B cell (primary cell): ENCODE results near the gene ABI3BP. TPM values are rescaled to one million over a fixed set of nuclear protein-coding genes. Genes with fewer than 3 reads are reported as not detected.

Source experiments
- ATAC-seq: fragments of 200-7000 bp; cut with Tn5 transposase; one replicate; pipeline ENCODE4 v1.10.0; 2021; ENCODE audit warnings: low read depth, mild to moderate bottlenecking, moderate number of reproducible peaks, moderate library complexity
- CTCF ChIA-PET: fragments of 350-600 bp; sonication (Branson Sonifier 250); formaldehyde crosslinking; loops from one replicate; lab custom pipeline; 2021; ENCODE audit warnings: antibody characterized with exemption, inconsistent platforms; lab: Charles Lee
- POLR2A ChIA-PET: fragments of 350-600 bp; sonication (Branson Sonifier 250); formaldehyde crosslinking; loops from one replicate; lab custom pipeline; 2021; ENCODE audit warnings: antibody characterized with exemption; lab: Charles Lee
- DNase-seq: peaks from one replicate; pipeline ENCODE4 v3.0.0; 2013
- H2AFZ ChIP-seq: 2 replicates; pipeline ENCODE4 v1.6.1; 2012; ENCODE audit warnings: mild to moderate bottlenecking, low read depth, low read length; ENCODE audit not compliant: insufficient read depth, poor library complexity, severe bottlenecking
- H3K27ac ChIP-seq, 2 donors: 1 replicate in 1 of 2; 2 replicates in 1 of 2; pipeline ENCODE4 v1.5.1; 2012 to 2013; ENCODE audit warnings: low read length in 2 of 2, mild to moderate bottlenecking in 2 of 2, moderate library complexity in 1 of 2
- H3K27me3 ChIP-seq, 4 experiments: fragments of 200-600 bp in 1 of 4; sonication (generic) in 1 of 4; replicated peaks in 1 of 4; 1 replicate in 2 of 4; 2 replicates in 2 of 4; pipeline versions ENCODE4 v1.6.1 to v1.7.0; 2013 to 2016; ENCODE audit warnings: low read length in 3 of 4, mild to moderate bottlenecking in 2 of 4, mixed read lengths in 1 of 4, moderate library complexity in 1 of 4; ENCODE audit not compliant: insufficient read depth in 4 of 4, control insufficient read depth in 3 of 4; ENCODE audit errors: control extremely low read depth in 1 of 4
- H3K36me3 ChIP-seq, 2 experiments: replicated peaks in 1 of 2; 1 replicate in 1 of 2; 2 replicates in 1 of 2; pipeline versions ENCODE4 v1.6.1 to v1.7.1; 2013; ENCODE audit warnings: low read length in 1 of 2; ENCODE audit not compliant: insufficient read depth in 2 of 2, control insufficient read depth in 1 of 2; ENCODE audit errors: control extremely low read depth in 1 of 2, extremely low read depth in 1 of 2
- H3K4me1 ChIP-seq, 2 donors: fragments of 200-600 bp in 1 of 2; sonication (generic) in 1 of 2; 1 replicate in 1 of 2; 2 replicates in 1 of 2; pipeline versions ENCODE4 v1.5.1 to v1.6.1; 2013 to 2017; ENCODE audit warnings: low read length in 2 of 2; ENCODE audit not compliant: control insufficient read depth in 2 of 2, insufficient read depth in 2 of 2
- H3K4me2 ChIP-seq: replicated peaks from 2 replicates; pipeline ENCODE3; 2012; ENCODE audit warnings: mild to moderate bottlenecking, low read depth, low read length; ENCODE audit not compliant: poor library complexity, severe bottlenecking
- H3K4me3 ChIP-seq, 5 experiments: fragments of 200-600 bp in 1 of 5; sonication (generic) in 1 of 5; 1 replicate in 3 of 5; 2 replicates in 2 of 5; pipeline versions ENCODE4 v1.5.1 to v1.7.0; 2011 to 2016; ENCODE audit warnings: low read length in 4 of 5, mild to moderate bottlenecking in 4 of 5, low read depth in 2 of 5, control low read depth in 1 of 5, moderate library complexity in 1 of 5; ENCODE audit not compliant: insufficient read depth in 1 of 5; ENCODE audit errors: control extremely low read depth in 1 of 5, extremely low read depth in 1 of 5
- H3K79me2 ChIP-seq: fragments of 200-600 bp; sonication (generic); one replicate; pipeline ENCODE4 v1.6.0; 2016; ENCODE audit warnings: low read length; ENCODE audit not compliant: control insufficient read depth, insufficient read depth
- H3K9ac ChIP-seq: fragments of 200-600 bp; sonication (generic); 2 replicates; pipeline ENCODE4 v1.6.1; 2017; ENCODE audit warnings: mild to moderate bottlenecking, low read length, moderate library complexity
- H3K9me3 ChIP-seq, 3 donors: one replicate each; pipeline versions ENCODE4 v1.6.1 to v1.7.1; 2013; ENCODE audit warnings: low read length in 2 of 3; ENCODE audit not compliant: control insufficient read depth in 2 of 3, insufficient read depth in 1 of 3; ENCODE audit errors: control extremely low read depth in 1 of 3
- H4K20me1 ChIP-seq: 2 replicates; pipeline ENCODE4 v1.6.0; 2012; ENCODE audit warnings: mild to moderate bottlenecking, low read length; ENCODE audit not compliant: insufficient read depth, control insufficient read depth, poor library complexity, severe bottlenecking
- H3K27ac Mint-ChIP-seq: one replicate; pipeline ENCODE4 v1.8.0; 2021; ENCODE audit warnings: mixed read lengths
- H3K27me3 Mint-ChIP-seq: one replicate; pipeline ENCODE4 v1.8.0; 2021; ENCODE audit warnings: mixed read lengths
- H3K4me1 Mint-ChIP-seq: one replicate; pipeline ENCODE4 v1.8.0; 2021; ENCODE audit warnings: mixed read lengths
- H3K4me3 Mint-ChIP-seq: one replicate; pipeline ENCODE4 v1.8.0; 2021; ENCODE audit warnings: mixed read lengths
- H3K9me3 Mint-ChIP-seq: one replicate; pipeline ENCODE4 v1.8.0; 2022; ENCODE audit warnings: mixed read lengths; ENCODE audit not compliant: insufficient read depth
- EZH2 ChIP-seq: IDR thresholded peaks from 2 replicates; pipeline ENCODE4 v1.6.1; 2012; ENCODE audit warnings: borderline replicate concordance, low read depth, mild to moderate bottlenecking, moderate library complexity, low read length; ENCODE audit not compliant: insufficient read depth, poor library complexity, severe bottlenecking
- WGBS: methylation state at CpG from one replicate; pipeline ENCODE4 v1.1.5; 2013; ENCODE audit warnings: missing lambda C conversion rate; ENCODE audit not compliant: insufficient coverage; 5-methylcytosine and 5-hydroxymethylcytosine counted together
- intact Hi-C: fragments of 100-400 bp; cut with micrococcal nuclease; formaldehyde crosslinking; loops from one replicate; pipeline ENCODE4 v1.10.0; 2022
- polyA plus RNA-seq: library from polyadenylated mRNA; depleted of rRNA; stranded (reverse); fragments of >200 nt; gene quantifications from 2 replicates; pipeline ENCODE4 v1.2.3, GENCODE V29; 2012
- total RNA-seq, 2 donors: library from RNA; stranded (reverse); fragments of 120-200 nt in 1 of 2; gene quantifications; 1 replicate in 1 of 2; 2 replicates in 1 of 2; pipeline versions ENCODE4 v1.2.3 to v1.2.4, GENCODE V29; 2013 to 2022
- TF ChIP-seq, protein P1 (sequence below): fragments of 200-600 bp; IDR thresholded peaks from one replicate; pipeline ENCODE4 v1.8.0; 2022; ENCODE audit warnings: antibody characterized with exemption, mild to moderate bottlenecking

ABI3BP gene
- total and polyA plus RNA-seq, 2 donors (not counting 1 experiment from before 2014, with no cell fraction given), result not detected

DNA sequence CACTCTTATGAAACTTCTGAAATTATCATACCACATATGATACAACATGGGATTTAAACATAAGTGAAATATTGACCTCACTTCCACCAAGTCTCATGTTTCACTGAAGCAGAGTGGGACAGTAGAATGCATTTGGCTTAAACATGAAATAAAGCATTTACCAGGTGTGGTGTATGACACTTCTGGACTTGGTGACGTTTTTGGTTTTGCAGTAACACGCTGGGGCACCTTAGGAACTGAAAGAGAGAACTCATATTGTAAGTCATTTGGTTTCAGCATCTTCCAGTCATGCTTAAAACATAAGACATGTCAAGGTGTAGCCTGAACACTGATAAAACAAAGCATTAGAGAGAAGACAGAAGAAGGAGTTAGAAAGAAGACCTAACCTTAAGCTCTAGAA lies 188.6 kb downstream of the ABI3BP start:
- Histone ChIP-seq H2AFZ (no peak overlapping the region), H3K36me3 (no peaks in the 10 kb centered on the region), H3K4me2 (no peak overlapping the region), H3K9ac (no peak overlapping the region), H3K9me3 (no peaks in the 10 kb centered on the region), H3K27me3 (peaks cover 0 to 5% (median 0%) of the 10 kb centered on the region in 4 experiments), H4K20me1 (no peaks in the 10 kb centered on the region), H3K27ac (no peak overlapping the region), H3K4me3 (no peak overlapping the region), H3K4me1 (no peaks in the 10 kb centered on the region), H3K79me2 (no peaks in the 10 kb centered on the region)
- Mint-ChIP-seq H3K4me1 (no peaks in the 10 kb centered on the region), H3K27me3 (peaks cover 20% of the 10 kb centered on the region), H3K9me3 (no peaks in the 10 kb centered on the region), H3K4me3 (no peak overlapping the region), H3K27ac (no peak overlapping the region)
- ChIA-PET POLR2A (no interaction called here), CTCF (no interaction called here)
- intact Hi-C loops, result no loop called here
- whole genome bisulfite sequencing, result 71% methylated on average over 1 of the region's 2 CpGs
- DNase-seq (no peak), ATAC-seq (no peak)
- TF ChIP-seq, protein P1, sequence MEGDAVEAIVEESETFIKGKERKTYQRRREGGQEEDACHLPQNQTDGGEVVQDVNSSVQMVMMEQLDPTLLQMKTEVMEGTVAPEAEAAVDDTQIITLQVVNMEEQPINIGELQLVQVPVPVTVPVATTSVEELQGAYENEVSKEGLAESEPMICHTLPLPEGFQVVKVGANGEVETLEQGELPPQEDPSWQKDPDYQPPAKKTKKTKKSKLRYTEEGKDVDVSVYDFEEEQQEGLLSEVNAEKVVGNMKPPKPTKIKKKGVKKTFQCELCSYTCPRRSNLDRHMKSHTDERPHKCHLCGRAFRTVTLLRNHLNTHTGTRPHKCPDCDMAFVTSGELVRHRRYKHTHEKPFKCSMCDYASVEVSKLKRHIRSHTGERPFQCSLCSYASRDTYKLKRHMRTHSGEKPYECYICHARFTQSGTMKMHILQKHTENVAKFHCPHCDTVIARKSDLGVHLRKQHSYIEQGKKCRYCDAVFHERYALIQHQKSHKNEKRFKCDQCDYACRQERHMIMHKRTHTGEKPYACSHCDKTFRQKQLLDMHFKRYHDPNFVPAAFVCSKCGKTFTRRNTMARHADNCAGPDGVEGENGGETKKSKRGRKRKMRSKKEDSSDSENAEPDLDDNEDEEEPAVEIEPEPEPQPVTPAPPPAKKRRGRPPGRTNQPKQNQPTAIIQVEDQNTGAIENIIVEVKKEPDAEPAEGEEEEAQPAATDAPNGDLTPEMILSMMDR, result no peak
- no peak for TF ChIP-seq EZH2

DNA sequence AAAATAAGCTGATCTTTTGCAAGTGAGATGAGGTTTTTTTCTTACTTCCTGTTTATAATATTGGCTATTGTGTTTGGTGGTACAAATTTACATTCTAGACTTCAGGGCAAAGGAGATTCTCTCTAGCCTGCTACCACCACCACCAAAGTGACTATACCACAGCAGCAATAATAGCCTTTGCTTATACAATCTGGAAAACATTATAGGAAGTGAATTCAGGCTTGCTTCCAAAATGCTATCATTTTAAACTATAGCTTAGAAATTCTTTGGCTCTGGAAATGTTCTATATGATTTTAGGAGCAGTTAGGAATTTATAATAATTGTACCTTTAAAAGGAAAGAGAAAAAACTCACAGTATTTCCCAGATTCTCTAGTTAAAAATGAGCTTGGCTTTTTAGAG lies 189.5 kb downstream of the ABI3BP start:
- ChIA-PET CTCF (interaction anchor here (0.6 kb wide), 1 partner anchor 341 kb away, joined by 3 read pairs; no protein-coding TSS in a partner anchor), POLR2A (no interaction called here)
- H3K4me1 Mint-ChIP-seq, result no peaks in the 10 kb centered on the region
- Histone ChIP-seq H3K4me3 (no peak overlapping the region), H3K27me3 (no peaks in the 10 kb centered on the region), H3K9ac (no peak overlapping the region), H3K79me2 (no peaks in the 10 kb centered on the region), H3K27ac (no peak overlapping the region), H3K4me1 (no peaks in the 10 kb centered on the region), H3K9me3 (no peaks in the 10 kb centered on the region), H2AFZ (no peak overlapping the region), H4K20me1 (no peaks in the 10 kb centered on the region), H3K4me2 (no peak overlapping the region), H3K36me3 (no peaks in the 10 kb centered on the region)
- TF ChIP-seq EZH2, result no peak
- TF ChIP-seq, protein P1, result no peak
- DNase-seq, result no peak
- peaks cover 16% of the 10 kb centered on the region for H3K27me3 Mint-ChIP-seq
- intact Hi-C loops, result no loop called here
- ATAC-seq, result no peak
- H3K9me3 Mint-ChIP-seq, result no peaks in the 10 kb centered on the region
- H3K4me3 Mint-ChIP-seq, result no peak overlapping the region
- no peak overlapping the region for H3K27ac Mint-ChIP-seq
